Kidney epithelial cell (primary cell): ENCODE results near the gene STK11. TPM values are rescaled to one million over a fixed set of nuclear protein-coding genes. Genes with fewer than 3 reads are reported as not detected.

Experiments
- DNase-seq: peaks from one replicate; pipeline ENCODE4 v3.0.0-alpha.2; 2010; ENCODE audit warnings: low read depth
- H3K27me3 ChIP-seq: 2 replicates; pipeline ENCODE4 v1.6.0; 2011; ENCODE audit warnings: low read length; ENCODE audit not compliant: control insufficient read depth, insufficient read depth
- H3K36me3 ChIP-seq: 2 replicates; pipeline ENCODE4 v1.5.1; 2011; ENCODE audit warnings: low read length; ENCODE audit not compliant: control insufficient read depth, insufficient read depth
- H3K4me3 ChIP-seq: 2 replicates; pipeline ENCODE4 v1.5.1; 2011; ENCODE audit warnings: low read depth, mild to moderate bottlenecking, control low read depth, low read length
- total RNA-seq: library from RNA; depleted of rRNA; stranded (reverse); fragments of >200 nt; gene quantifications from 2 replicates; pipeline ENCODE4 v1.2.3, GENCODE V29; 2015
- TF ChIP-seq, protein P1 (sequence below): IDR thresholded peaks from 2 replicates; pipeline ENCODE4 v1.5.1; 2011; ENCODE audit warnings: mild to moderate bottlenecking, moderate library complexity, low read length, control low read depth, inconsistent platforms; ENCODE audit not compliant: insufficient read depth, poor library complexity, severe bottlenecking

The STK11 gene
- total RNA-seq, 1 donor from 2014 or later = 78.3 TPM

DNA sequence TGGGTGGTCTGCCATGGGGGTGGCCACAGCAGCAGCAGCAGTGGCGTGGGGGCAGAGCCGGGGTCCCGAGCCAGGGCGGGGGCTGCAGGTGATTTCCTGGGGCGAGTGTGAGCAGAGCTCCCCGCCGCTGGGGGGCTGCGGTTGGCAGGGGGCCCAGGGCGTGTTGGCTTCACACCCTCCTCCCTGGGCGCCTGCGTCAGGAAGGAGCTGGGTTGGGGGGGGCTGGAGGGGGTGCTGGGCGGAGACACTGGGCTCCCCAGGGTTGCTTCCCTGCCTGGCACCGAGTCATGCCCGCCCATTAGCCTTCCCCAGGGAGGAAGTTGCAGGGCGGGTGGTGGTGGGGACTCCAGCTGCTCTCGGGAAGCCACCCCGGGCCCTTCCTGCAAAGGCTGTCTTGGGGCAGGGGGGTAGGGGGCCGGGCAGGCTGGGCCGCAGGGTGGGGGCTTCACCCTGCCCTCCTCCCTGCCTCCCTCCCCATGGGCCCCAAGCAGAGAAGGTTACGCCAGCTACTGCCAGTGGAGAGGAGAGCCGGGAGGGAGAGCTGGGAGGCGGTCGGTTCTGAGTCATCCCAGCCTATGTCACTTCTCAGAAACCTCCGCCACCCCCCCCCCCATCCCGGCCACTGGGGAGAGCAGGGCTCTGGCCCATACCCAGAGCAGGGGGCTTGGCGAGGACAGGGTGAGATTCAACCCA is 47.4 kb downstream of the STK11 start:
- H3K36me3 ChIP-seq = peaks cover 10% of the 10 kb centered on the region
- peak; percentile 85 for DNase-seq

GRCh38 chr19:1253514-1254080 is 48.0 kb downstream of the STK11 start:
- H3K27me3 ChIP-seq = no peaks in the 10 kb centered on the region
- peaks cover 10% of the 10 kb centered on the region for H3K36me3 ChIP-seq
- peak overlapping the region; percentile 3 for H3K4me3 ChIP-seq
- TF ChIP-seq, protein P1, sequence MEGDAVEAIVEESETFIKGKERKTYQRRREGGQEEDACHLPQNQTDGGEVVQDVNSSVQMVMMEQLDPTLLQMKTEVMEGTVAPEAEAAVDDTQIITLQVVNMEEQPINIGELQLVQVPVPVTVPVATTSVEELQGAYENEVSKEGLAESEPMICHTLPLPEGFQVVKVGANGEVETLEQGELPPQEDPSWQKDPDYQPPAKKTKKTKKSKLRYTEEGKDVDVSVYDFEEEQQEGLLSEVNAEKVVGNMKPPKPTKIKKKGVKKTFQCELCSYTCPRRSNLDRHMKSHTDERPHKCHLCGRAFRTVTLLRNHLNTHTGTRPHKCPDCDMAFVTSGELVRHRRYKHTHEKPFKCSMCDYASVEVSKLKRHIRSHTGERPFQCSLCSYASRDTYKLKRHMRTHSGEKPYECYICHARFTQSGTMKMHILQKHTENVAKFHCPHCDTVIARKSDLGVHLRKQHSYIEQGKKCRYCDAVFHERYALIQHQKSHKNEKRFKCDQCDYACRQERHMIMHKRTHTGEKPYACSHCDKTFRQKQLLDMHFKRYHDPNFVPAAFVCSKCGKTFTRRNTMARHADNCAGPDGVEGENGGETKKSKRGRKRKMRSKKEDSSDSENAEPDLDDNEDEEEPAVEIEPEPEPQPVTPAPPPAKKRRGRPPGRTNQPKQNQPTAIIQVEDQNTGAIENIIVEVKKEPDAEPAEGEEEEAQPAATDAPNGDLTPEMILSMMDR = no peak
- DNase-seq = no peak

More for the DNA sequence above, 47.4 kb downstream of the STK11 start:
- Histone ChIP-seq H3K27me3 (no peaks in the 10 kb centered on the region), H3K4me3 (peak overlapping the region; percentile 71)
- TF ChIP-seq, protein P1 = no peak

GRCh38 chr19:1254081-1254527 is 48.5 kb downstream of the STK11 start:
- DNase-seq = no peak
- TF ChIP-seq, protein P1 = no peak
- no peaks in the 10 kb centered on the region for H3K27me3 ChIP-seq
- no peak overlapping the region for H3K4me3 ChIP-seq
- peaks cover 10% of the 10 kb centered on the region for H3K36me3 ChIP-seq

DNA sequence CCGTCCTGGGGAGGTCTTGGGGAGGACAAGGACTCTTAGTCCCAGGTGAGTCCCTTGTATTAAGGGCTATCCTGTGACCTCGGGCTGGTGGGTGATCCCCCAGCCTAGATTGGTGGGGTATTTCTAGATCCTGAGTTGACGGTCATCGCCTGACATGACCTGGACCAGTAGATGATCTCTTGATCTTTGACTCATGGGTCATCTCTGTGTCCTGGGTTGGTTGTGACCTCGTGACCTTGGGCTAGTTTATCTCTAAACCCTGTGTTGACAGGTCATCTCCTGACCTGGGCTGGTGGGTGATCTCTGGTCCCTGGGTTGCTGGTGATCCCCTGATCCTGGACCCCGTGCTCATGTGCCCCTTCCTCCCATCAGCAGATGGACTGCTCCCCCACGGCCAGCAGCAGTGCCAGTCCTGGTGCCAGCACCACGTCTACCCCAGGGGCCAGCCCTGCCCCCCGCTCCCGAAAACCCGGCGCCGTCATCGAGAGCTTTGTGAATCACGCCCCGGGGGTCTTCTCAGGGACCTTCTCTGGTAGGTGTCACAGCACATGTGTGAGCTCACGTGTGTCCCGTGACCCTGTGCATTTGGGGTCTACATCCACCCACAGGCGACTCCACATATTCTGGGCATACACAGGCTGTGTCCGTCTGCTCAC is 49.1 kb downstream of the STK11 start:
- no peak for DNase-seq
- no peak overlapping the region for H3K4me3 ChIP-seq
- TF ChIP-seq, protein P1 = no peak
- H3K36me3 ChIP-seq = peaks cover 10% of the 10 kb centered on the region
- H3K27me3 ChIP-seq = no peaks in the 10 kb centered on the region

GRCh38 chr19:1255186-1256161 is 49.9 kb downstream of the STK11 start:
- H3K4me3 ChIP-seq = no peak overlapping the region
- no peak for DNase-seq
- H3K36me3 ChIP-seq = peaks cover 10% of the 10 kb centered on the region
- H3K27me3 ChIP-seq = no peaks in the 10 kb centered on the region
- TF ChIP-seq, protein P1 = no peak
